Activated CD8-positive, alpha-beta memory T cell treated with anti-CD3 and anti-CD28 coated beads, Interleukin-2, amount 10 ng/mL, durations not matched to agents 7 days and 5 days (primary cell): Measurements from ENCODE around the gene ZFP90. TPM values are rescaled to one million over a fixed set of nuclear protein-coding genes. Genes with fewer than 3 reads are reported as not detected.
"Not testable (repeated sequence)": the region's sequence is repeated elsewhere in the genome, so short reads cannot be mapped to it uniquely, and the experiment has no call there.

ENCODE experiments used
- ATAC-seq: fragments of 150-1000 bp; cut with Tn5 transposase; one replicate; pipeline ENCODE4 v1.10.0; 2021; ENCODE audit warnings: moderate library complexity
- CTCF ChIA-PET: fragments of 350-600 bp; sonication (Branson Sonifier 250); formaldehyde crosslinking; loops from one replicate; lab custom pipeline; 2021; ENCODE audit warnings: antibody characterized with exemption; lab: Charles Lee
- DNase-seq: peaks from one replicate; pipeline ENCODE4 v3.0.0-alpha.2; 2020
- H3K27ac Mint-ChIP-seq: one replicate; pipeline ENCODE4 v1.8.0; 2021; ENCODE audit warnings: mild to moderate bottlenecking, mixed read lengths
- H3K27me3 Mint-ChIP-seq: one replicate; pipeline ENCODE4 v1.8.0; 2021; ENCODE audit warnings: mixed read lengths
- H3K36me3 Mint-ChIP-seq: one replicate; pipeline ENCODE4 v1.8.0; 2021; ENCODE audit warnings: mild to moderate bottlenecking, mixed read lengths
- H3K4me1 Mint-ChIP-seq: one replicate; pipeline ENCODE4 v1.8.0; 2021; ENCODE audit warnings: mixed read lengths
- H3K4me3 Mint-ChIP-seq: one replicate; pipeline ENCODE4 v1.8.0; 2021; ENCODE audit warnings: mild to moderate bottlenecking, moderate library complexity, mixed read lengths
- H3K9me3 Mint-ChIP-seq: one replicate; pipeline ENCODE4 v1.8.0; 2022; ENCODE audit warnings: low read depth, mixed read lengths
- total RNA-seq, 2 experiments: library from RNA; stranded (reverse); gene quantifications; one replicate each; pipeline ENCODE4 v1.2.3, GENCODE V29; 2021

The ZFP90 gene
- total RNA-seq: 10 to 100 TPM; 28.8 to 32.1 TPM

- ATAC-seq (peak; percentile 97), DNase-seq (peak; percentile 91)
- CTCF ChIA-PET: interaction anchor here (0.8 to 4.2 kb wide), 5 partner anchors 10 to 566 kb away, joined by 3 to 38 read pairs (median 4); partner anchors contain the start of gene HAS3
- Mint-ChIP-seq H3K4me1 (peaks cover 16% of the 10 kb centered on the region), H3K4me3 (peak within 1 kb of the TSS; percentile 100), H3K27me3 (no peaks in the 10 kb centered on the region), H3K36me3 (peaks cover 48% of the 10 kb centered on the region), H3K27ac (peak within 1 kb of the TSS; percentile 99), H3K9me3 (peaks cover 15% of the 10 kb centered on the region)
Observed at GRCh38 chr16:68538880-68539701, at the start of gene ZFP90. TSS of gene ZFP90 (plus strand) at chr16:68539291. CDS start at chr16:68539793, 502 bp downstream.

GRCh38 chr16:68490358-68490757 lies 48.7 kb upstream of the ZFP90 start:
- no peak for ATAC-seq
- H3K27me3 Mint-ChIP-seq: peaks cover 14% of the 10 kb centered on the region
- H3K9me3 Mint-ChIP-seq: no peaks in the 10 kb centered on the region

GRCh38 chr16:68490829-68491575 lies 48.1 kb upstream of the ZFP90 start:
- ATAC-seq (no peak), DNase-seq (no peak)
- Mint-ChIP-seq H3K36me3 (no peaks in the 10 kb centered on the region), H3K4me1 (no peaks in the 10 kb centered on the region), H3K27ac (no peak overlapping the region), H3K4me3 (no peak overlapping the region), H3K27me3 (peaks cover 16% of the 10 kb centered on the region), H3K9me3 (no peaks in the 10 kb centered on the region)
- CTCF ChIA-PET: interaction anchor here (1.3 kb wide), 1 partner anchor 19 kb away, joined by 5 read pairs; no protein-coding TSS in a partner anchor

More at GRCh38 chr16:68490358-68490757, 48.7 kb upstream of the ZFP90 start:
- Mint-ChIP-seq H3K27ac (no peak overlapping the region), H3K4me1 (no peaks in the 10 kb centered on the region), H3K36me3 (no peaks in the 10 kb centered on the region), H3K4me3 (no peak overlapping the region)
- DNase-seq: no peak
- CTCF ChIA-PET: interaction anchor here (0.8 to 1.3 kb wide), 2 partner anchors 20 to 30 kb away, joined by 3 to 5 read pairs; no protein-coding TSS in a partner anchor

GRCh38 chr16:68491576-68491950 lies 47.5 kb upstream of the ZFP90 start:
- peaks cover 22% of the 10 kb centered on the region for H3K27me3 Mint-ChIP-seq
- H3K9me3 Mint-ChIP-seq: no peaks in the 10 kb centered on the region
- H3K4me3 Mint-ChIP-seq: no peak overlapping the region
- CTCF ChIA-PET: interaction anchor here (1.3 kb wide), 1 partner anchor 19 kb away, joined by 5 read pairs; no protein-coding TSS in a partner anchor
- ATAC-seq: no peak
- no peaks in the 10 kb centered on the region for H3K4me1 Mint-ChIP-seq
- DNase-seq: no peak
- H3K27ac Mint-ChIP-seq: no peak overlapping the region
- H3K36me3 Mint-ChIP-seq: no peaks in the 10 kb centered on the region

GRCh38 chr16:68492151-68492542 lies 46.9 kb upstream of the ZFP90 start:
- H3K27me3 Mint-ChIP-seq: peaks cover 20% of the 10 kb centered on the region
- no peak overlapping the region for H3K4me3 Mint-ChIP-seq
- no peaks in the 10 kb centered on the region for H3K4me1 Mint-ChIP-seq
- ATAC-seq (no peak), DNase-seq (no peak)
- H3K9me3 Mint-ChIP-seq: no peaks in the 10 kb centered on the region
- H3K27ac Mint-ChIP-seq: no peak overlapping the region
- CTCF ChIA-PET: no interaction called here
- no peaks in the 10 kb centered on the region for H3K36me3 Mint-ChIP-seq

GRCh38 chr16:68492543-68493411 lies 46.3 kb upstream of the ZFP90 start:
- CTCF ChIA-PET: interaction anchor here (0.7 kb wide), 1 partner anchor 18 kb away, joined by 4 read pairs; no protein-coding TSS in a partner anchor

GRCh38 chr16:68493412-68494070 lies 45.5 kb upstream of the ZFP90 start:
- no peak overlapping the region for H3K27ac Mint-ChIP-seq
- H3K36me3 Mint-ChIP-seq: no peaks in the 10 kb centered on the region
- no peak overlapping the region for H3K4me3 Mint-ChIP-seq
- DNase-seq (no peak), ATAC-seq (no peak)
- peaks cover 15% of the 10 kb centered on the region for H3K27me3 Mint-ChIP-seq
- no peaks in the 10 kb centered on the region for H3K4me1 Mint-ChIP-seq
- H3K9me3 Mint-ChIP-seq: no peaks in the 10 kb centered on the region
- CTCF ChIA-PET: interaction anchor here (0.7 kb wide), 1 partner anchor 17 kb away, joined by 4 read pairs; no protein-coding TSS in a partner anchor

More at GRCh38 chr16:68492543-68493411, 46.3 kb upstream of the ZFP90 start:
- Mint-ChIP-seq H3K4me3 (no peak overlapping the region), H3K36me3 (no peaks in the 10 kb centered on the region), H3K27me3 (peaks cover 18% of the 10 kb centered on the region), H3K9me3 (no peaks in the 10 kb centered on the region), H3K27ac (no peak overlapping the region), H3K4me1 (no peaks in the 10 kb centered on the region)
- no peak for DNase-seq
- ATAC-seq: no peak

GRCh38 chr16:68494261-68494660 lies 44.8 kb upstream of the ZFP90 start:
- not testable (repeated sequence) for H3K27ac Mint-ChIP-seq, H3K9me3 Mint-ChIP-seq, DNase-seq, ATAC-seq, H3K36me3 Mint-ChIP-seq, H3K4me3 Mint-ChIP-seq, H3K4me1 Mint-ChIP-seq
- H3K27me3 Mint-ChIP-seq: peaks cover 15% of the 10 kb centered on the region
- CTCF ChIA-PET: interaction anchor here (1.0 kb wide), 1 partner anchor 16 kb away, joined by 4 read pairs; no protein-coding TSS in a partner anchor

GRCh38 chr16:68496689-68497088 lies 42.4 kb upstream of the ZFP90 start:
- CTCF ChIA-PET: no interaction called here
- Mint-ChIP-seq H3K27ac (no peak overlapping the region), H3K36me3 (no peaks in the 10 kb centered on the region), H3K4me3 (no peak overlapping the region), H3K27me3 (peaks cover 17% of the 10 kb centered on the region), H3K9me3 (no peaks in the 10 kb centered on the region), H3K4me1 (no peaks in the 10 kb centered on the region)
- DNase-seq (no peak), ATAC-seq (no peak)

GRCh38 chr16:68499006-68499405 lies 40.1 kb upstream of the ZFP90 start:
- CTCF ChIA-PET: no interaction called here
- H3K27ac Mint-ChIP-seq: no peak overlapping the region
- DNase-seq (no peak), ATAC-seq (no peak)
- no peaks in the 10 kb centered on the region for H3K4me1 Mint-ChIP-seq
- peaks cover 17% of the 10 kb centered on the region for H3K27me3 Mint-ChIP-seq
- H3K9me3 Mint-ChIP-seq: no peaks in the 10 kb centered on the region
- no peaks in the 10 kb centered on the region for H3K36me3 Mint-ChIP-seq
- no peak overlapping the region for H3K4me3 Mint-ChIP-seq

- no peak overlapping the region for H3K4me3 Mint-ChIP-seq
- CTCF ChIA-PET: no interaction called here
- H3K4me1 Mint-ChIP-seq: no peaks in the 10 kb centered on the region
- DNase-seq (no peak), ATAC-seq (no peak)
- H3K27me3 Mint-ChIP-seq: peaks cover 23% of the 10 kb centered on the region
- no peaks in the 10 kb centered on the region for H3K9me3 Mint-ChIP-seq
- no peaks in the 10 kb centered on the region for H3K36me3 Mint-ChIP-seq
- H3K27ac Mint-ChIP-seq: no peak overlapping the region
Observed at GRCh38 chr16:68503334-68503733, 35.8 kb upstream of the ZFP90 start.

- no peak for DNase-seq
- no peak overlapping the region for H3K4me3 Mint-ChIP-seq
- no peak overlapping the region for H3K27ac Mint-ChIP-seq
- H3K27me3 Mint-ChIP-seq: peaks cover 29% of the 10 kb centered on the region
- H3K36me3 Mint-ChIP-seq: no peaks in the 10 kb centered on the region
- no peaks in the 10 kb centered on the region for H3K4me1 Mint-ChIP-seq
- CTCF ChIA-PET: no interaction called here
- H3K9me3 Mint-ChIP-seq: no peaks in the 10 kb centered on the region
- no peak for ATAC-seq
Observed at GRCh38 chr16:68504066-68504465, 35.0 kb upstream of the ZFP90 start.
